HEK293T (cell line): ENCODE results near the gene NRK.

ENCODE experiments used
- CTCF ChIA-PET: fragments of 350-600 bp; formaldehyde crosslinking; extraction: SDS; loops from one replicate; lab custom pipeline; 2021; ENCODE audit warnings: antibody characterized with exemption, inconsistent platforms; lab: Yijun Ruan, JAX
- POLR2A ChIA-PET: fragments of 350-600 bp; formaldehyde crosslinking; extraction: SDS; loops from one replicate; lab custom pipeline; 2020; ENCODE audit warnings: antibody characterized with exemption, inconsistent platforms; lab: Yijun Ruan, JAX
- DNase-seq: peaks from one replicate; pipeline ENCODE4 v3.0.0; 2012; ENCODE audit warnings: mixed read lengths; ENCODE audit errors: extremely low spot score
- ARNT ChIP-seq: fragments of 450-650 bp; IDR thresholded peaks from 2 replicates; pipeline ENCODE4 v1.6.1; 2017; ENCODE audit warnings: mild to moderate bottlenecking
- ELF4 ChIP-seq: fragments of 450-650 bp; IDR thresholded peaks from 2 replicates; pipeline ENCODE4 v1.6.1; 2017; ENCODE audit warnings: antibody characterized with exemption
- FOXA1 ChIP-seq: fragments of 450-650 bp; IDR thresholded peaks from 2 replicates; pipeline ENCODE4 v1.6.1; 2016; ENCODE audit warnings: mild to moderate bottlenecking
- FOXK2 ChIP-seq: fragments of 450-650 bp; IDR thresholded peaks from 2 replicates; pipeline ENCODE4 v1.6.1; 2016; ENCODE audit warnings: mild to moderate bottlenecking
- FOXM1 ChIP-seq: fragments of 450-650 bp; IDR thresholded peaks from 2 replicates; pipeline ENCODE4 v1.6.1; 2017; ENCODE audit warnings: mild to moderate bottlenecking, borderline replicate concordance
- L3MBTL2 ChIP-seq: fragments of 450-650 bp; conservative IDR thresholded peaks from 2 replicates; pipeline ENCODE4 v1.6.1; 2016; ENCODE audit warnings: mild to moderate bottlenecking
- LEF1 ChIP-seq: fragments of 450-650 bp; IDR thresholded peaks from 2 replicates; pipeline ENCODE4 v1.6.1; 2017; ENCODE audit warnings: mild to moderate bottlenecking, borderline replicate concordance
- SP1 ChIP-seq: fragments of 450-650 bp; IDR thresholded peaks from 2 replicates; pipeline ENCODE4 v1.6.1; 2017
- TARDBP ChIP-seq: fragments of 450-650 bp; IDR thresholded peaks from 2 replicates; pipeline ENCODE4 v1.6.1; 2016
- TF ChIP-seq, protein P1 (sequence below): fragments of 450-650 bp; IDR thresholded peaks from 2 replicates; pipeline ENCODE4 v1.6.1; 2016

Gene NRK

DNA sequence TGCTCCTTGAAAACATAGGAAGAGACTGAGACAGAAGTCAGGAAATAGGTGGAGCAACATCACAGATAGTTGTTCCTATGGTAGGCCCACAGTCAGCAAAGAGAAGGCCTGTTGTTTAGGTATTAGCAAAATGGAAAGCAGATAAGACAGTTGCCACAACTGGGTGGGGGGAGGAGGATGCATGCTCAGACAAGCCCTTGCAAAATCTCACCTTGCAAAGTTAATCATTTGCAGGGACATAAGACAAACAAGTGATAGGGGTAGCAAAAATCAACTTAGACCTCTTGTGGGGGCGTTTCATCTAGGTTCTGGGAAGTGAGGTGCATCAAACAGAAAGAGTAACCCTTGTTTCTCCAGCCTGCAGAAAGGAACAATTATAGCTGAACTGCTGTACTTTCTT, 185.5 kb downstream of the NRK start:
- TF ChIP-seq SP1 = no peak
- TF ChIP-seq TARDBP = no peak
- TF ChIP-seq FOXA1 = no peak
- no peak for TF ChIP-seq L3MBTL2
- TF ChIP-seq FOXK2 = no peak
- no peak for TF ChIP-seq ELF4
- no peak for TF ChIP-seq LEF1
- TF ChIP-seq FOXM1 = no peak
- TF ChIP-seq ARNT = no peak
- TF ChIP-seq, protein P1, sequence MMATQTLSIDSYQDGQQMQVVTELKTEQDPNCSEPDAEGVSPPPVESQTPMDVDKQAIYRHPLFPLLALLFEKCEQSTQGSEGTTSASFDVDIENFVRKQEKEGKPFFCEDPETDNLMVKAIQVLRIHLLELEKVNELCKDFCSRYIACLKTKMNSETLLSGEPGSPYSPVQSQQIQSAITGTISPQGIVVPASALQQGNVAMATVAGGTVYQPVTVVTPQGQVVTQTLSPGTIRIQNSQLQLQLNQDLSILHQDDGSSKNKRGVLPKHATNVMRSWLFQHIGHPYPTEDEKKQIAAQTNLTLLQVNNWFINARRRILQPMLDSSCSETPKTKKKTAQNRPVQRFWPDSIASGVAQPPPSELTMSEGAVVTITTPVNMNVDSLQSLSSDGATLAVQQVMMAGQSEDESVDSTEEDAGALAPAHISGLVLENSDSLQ = no peak
- no peak for DNase-seq
- CTCF ChIA-PET = no interaction called here
- POLR2A ChIA-PET = no interaction called here
